GM23248 (cell line): Measurements from ENCODE around the gene MAGEA11. TPM values are rescaled to one million over a fixed set of nuclear protein-coding genes. Genes with fewer than 3 reads are reported as not detected.
"Not testable (repeated sequence)": the region's sequence is repeated elsewhere in the genome, so short reads cannot be mapped to it uniquely, and the experiment has no call there.

Experiments
- DNase-seq: peaks from one replicate; pipeline ENCODE4 v3.0.0-alpha.2; 2015
- H2AFZ ChIP-seq: fragments of 200-600 bp; sonication (generic); 2 replicates; pipeline ENCODE4 v1.6.1; 2016; ENCODE audit warnings: antibody characterized with exemption
- H3F3A ChIP-seq: fragments of 200-600 bp; sonication (generic); 2 replicates; pipeline ENCODE4 v1.6.1; 2016; ENCODE audit warnings: mild to moderate bottlenecking, antibody characterized with exemption, mixed run types; ENCODE audit not compliant: insufficient read depth
- H3K27ac ChIP-seq: fragments of 200-600 bp; sonication (generic); 2 replicates; pipeline ENCODE4 v1.5.1; 2016; ENCODE audit warnings: mild to moderate bottlenecking
- H3K27me3 ChIP-seq: fragments of 200-600 bp; sonication (generic); replicated peaks from 2 replicates; pipeline ENCODE4 v1.6.1; 2016; ENCODE audit warnings: mild to moderate bottlenecking; ENCODE audit not compliant: insufficient read depth
- H3K36me3 ChIP-seq: fragments of 200-600 bp; sonication (generic); 2 replicates; pipeline ENCODE4 v1.6.1; 2016; ENCODE audit warnings: low read depth, mild to moderate bottlenecking
- H3K4me1 ChIP-seq: fragments of 200-600 bp; sonication (generic); 2 replicates; pipeline ENCODE4 v1.6.1; 2016; ENCODE audit warnings: mild to moderate bottlenecking; ENCODE audit not compliant: insufficient read depth
- H3K4me2 ChIP-seq: fragments of 200-600 bp; sonication (generic); one replicate; pipeline ENCODE4 v1.6.1; 2016; ENCODE audit warnings: mild to moderate bottlenecking; ENCODE audit not compliant: unreplicated experiment
- H3K4me3 ChIP-seq: fragments of 200-600 bp; sonication (generic); 2 replicates; pipeline ENCODE4 v1.5.1; 2016; ENCODE audit warnings: mild to moderate bottlenecking
- H3K79me2 ChIP-seq: fragments of 200-600 bp; sonication (generic); 2 replicates; pipeline ENCODE4 v1.6.1; 2016; ENCODE audit warnings: mild to moderate bottlenecking; ENCODE audit not compliant: insufficient read depth
- H3K9ac ChIP-seq: fragments of 200-600 bp; sonication (generic); 2 replicates; pipeline ENCODE4 v1.6.1; 2016; ENCODE audit warnings: mild to moderate bottlenecking
- H3K9me2 ChIP-seq: fragments of 200-600 bp; sonication (generic); 2 replicates; pipeline ENCODE4 v1.6.1; 2016; ENCODE audit warnings: mixed run types, mild to moderate bottlenecking, moderate library complexity; ENCODE audit not compliant: insufficient read depth
- H3K9me3 ChIP-seq: fragments of 200-600 bp; sonication (generic); one replicate; pipeline ENCODE4 v1.6.1; 2017; ENCODE audit warnings: low read depth
- H4K20me1 ChIP-seq: fragments of 200-600 bp; sonication (generic); 2 replicates; pipeline ENCODE4 v1.6.0; 2016; ENCODE audit not compliant: insufficient read depth
- EZH2 ChIP-seq: fragments of 200-600 bp; sonication (generic); IDR thresholded peaks from 2 replicates; pipeline ENCODE4 v1.6.1; 2018; ENCODE audit warnings: antibody characterized with exemption, mild to moderate bottlenecking; ENCODE audit not compliant: insufficient read depth, poor library complexity, severe bottlenecking
- EZH2phosphoT487 ChIP-seq: fragments of 200-600 bp; sonication (generic); IDR thresholded peaks from 2 replicates; pipeline ENCODE4 v1.6.1; 2018; ENCODE audit warnings: antibody characterized with exemption, moderate library complexity, mild to moderate bottlenecking, low read depth; ENCODE audit not compliant: insufficient read depth
- WGBS, 2 experiments: methylation state at CpG; one replicate each; pipeline ENCODE4 v1.1.6; 2015 to 2017; ENCODE audit warnings: low lambda C conversion rate in 2 of 2, low coverage in 1 of 2; ENCODE audit errors: missing lambda C conversion rate in 2 of 2; 5-methylcytosine and 5-hydroxymethylcytosine counted together
- in situ Hi-C: fragments of 300-500 bp; cut with MboI; formaldehyde crosslinking; loops from 2 replicates; pipeline ENCODE4 v1.15.0; 2020
- polyA plus RNA-seq: library from polyadenylated mRNA; unstranded; fragments of >200 nt; fragmentation: Nextera tagmentation; extraction: Ambion mirVana; gene quantifications from 2 replicates; pipeline ENCODE4 v1.2.1, GENCODE V29; 2016
- total RNA-seq: library from RNA; depleted of rRNA; stranded (reverse); fragments of >200 nt; shearing (Covaris generic); gene quantifications from 2 replicates; pipeline ENCODE4 v1.2.3, GENCODE V29; 2014

MAGEA11 gene
- total and polyA plus RNA-seq, 2 experiments from 2014 or later, result not detected

- H3K9me3 ChIP-seq, result no peaks in the 10 kb centered on the region
- DNase-seq, result no peak
- H3K36me3 ChIP-seq, result no peaks in the 10 kb centered on the region
- H3K27ac ChIP-seq, result no peak overlapping the region
- H3K9me2 ChIP-seq, result no peaks in the 10 kb centered on the region
- H2AFZ ChIP-seq, result no peak overlapping the region
- H3K4me1 ChIP-seq, result no peaks in the 10 kb centered on the region
- H4K20me1 ChIP-seq, result no peaks in the 10 kb centered on the region
- H3K9ac ChIP-seq, result no peak overlapping the region
- TF ChIP-seq EZH2 (no peak), EZH2phosphoT487 (no peak)
- no peaks in the 10 kb centered on the region for H3F3A ChIP-seq
- no peaks in the 10 kb centered on the region for H3K27me3 ChIP-seq
- no peak overlapping the region for H3K4me3 ChIP-seq
- H3K79me2 ChIP-seq, result no peaks in the 10 kb centered on the region
- in situ Hi-C loops, result no loop called here
- no peak overlapping the region for H3K4me2 ChIP-seq
- 40 to 42% methylated on average over 4 to 8 of the region's 8 CpGs for WGBS, 2 experiments
These were observed 45.6 kb downstream of the MAGEA11 start for GRCh38 chrX:149757206-149758067.

GRCh38 chrX:149758068-149758714, 46.3 kb downstream of the MAGEA11 start:
- H3K4me1 ChIP-seq, result no peaks in the 10 kb centered on the region
- no peaks in the 10 kb centered on the region for H3K9me2 ChIP-seq
- no peak overlapping the region for H2AFZ ChIP-seq
- no peak overlapping the region for H3K4me3 ChIP-seq
- no peak overlapping the region for H3K27ac ChIP-seq
- in situ Hi-C loops, result no loop called here
- no peaks in the 10 kb centered on the region for H3K9me3 ChIP-seq
- H4K20me1 ChIP-seq, result no peaks in the 10 kb centered on the region
- no peaks in the 10 kb centered on the region for H3K27me3 ChIP-seq
- DNase-seq, result no peak
- 44 to 78% methylated on average over 2 to 15 of the region's 18 CpGs for WGBS, 2 experiments
- no peak overlapping the region for H3K4me2 ChIP-seq
- H3K79me2 ChIP-seq, result no peaks in the 10 kb centered on the region
- no peaks in the 10 kb centered on the region for H3F3A ChIP-seq
- no peaks in the 10 kb centered on the region for H3K36me3 ChIP-seq
- no peak overlapping the region for H3K9ac ChIP-seq
- TF ChIP-seq EZH2phosphoT487, result no peak
- no peak for TF ChIP-seq EZH2

DNA sequence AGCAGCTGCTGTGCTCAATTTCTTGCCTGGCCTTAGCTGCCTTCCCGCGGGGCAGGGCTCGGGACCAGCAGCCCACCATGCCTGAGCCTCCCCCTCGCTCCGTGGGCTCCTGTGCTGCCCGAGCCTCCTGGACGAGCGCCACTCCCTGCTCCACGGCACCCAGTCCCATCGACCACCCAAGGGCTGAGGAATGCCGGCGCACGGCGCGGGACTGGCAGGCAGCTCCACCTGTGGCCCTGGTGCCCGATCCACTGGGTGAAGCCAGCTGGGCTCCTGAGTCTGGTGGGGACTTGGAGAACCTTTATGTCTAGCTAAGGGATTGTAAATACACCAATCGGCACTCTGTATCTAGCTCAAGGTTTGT, 46.8 kb downstream of the MAGEA11 start:
- H3K4me2 ChIP-seq, H3F3A ChIP-seq, H3K9me2 ChIP-seq, H3K27ac ChIP-seq, H3K27me3 ChIP-seq, DNase-seq, H2AFZ ChIP-seq, H3K4me1 ChIP-seq, in situ Hi-C loops, H3K4me3 ChIP-seq, H3K36me3 ChIP-seq, H3K9ac ChIP-seq, H4K20me1 ChIP-seq, H3K79me2 ChIP-seq, H3K9me3 ChIP-seq: not testable (repeated sequence)
- 40 to 80% methylated on average over 1 to 8 of the region's 17 CpGs for WGBS, 2 experiments

GRCh38 chrX:149759824-149760223, 48.0 kb downstream of the MAGEA11 start:
- no peak overlapping the region for H3K4me2 ChIP-seq
- no peaks in the 10 kb centered on the region for H3K36me3 ChIP-seq
- H3K27ac ChIP-seq, result no peak overlapping the region
- TF ChIP-seq EZH2phosphoT487 (no peak), EZH2 (no peak)
- H3K27me3 ChIP-seq, result no peaks in the 10 kb centered on the region
- H4K20me1 ChIP-seq, result no peaks in the 10 kb centered on the region
- H3K4me1 ChIP-seq, result no peaks in the 10 kb centered on the region
- no peaks in the 10 kb centered on the region for H3K79me2 ChIP-seq
- H3K4me3 ChIP-seq, result no peak overlapping the region
- no peaks in the 10 kb centered on the region for H3F3A ChIP-seq
- no peaks in the 10 kb centered on the region for H3K9me2 ChIP-seq
- WGBS, 2 experiments, result 29 to 43% methylated on average over 7 of the region's 7 CpGs
- H2AFZ ChIP-seq, result no peak overlapping the region
- in situ Hi-C loops, result no loop called here
- no peak for DNase-seq
- no peaks in the 10 kb centered on the region for H3K9me3 ChIP-seq
- H3K9ac ChIP-seq, result no peak overlapping the region
